ENCODE measurements around the gene DIP2C. TPM values are rescaled to one million over a fixed set of nuclear protein-coding genes. Genes with fewer than 3 reads are reported as not detected.

Gene DIP2C
- polyA plus RNA-seq, 3 donors = 0.11 TPM; not detected in 2

- Histone ChIP-seq H4K20me1 (ENCODE audit: insufficient read depth, low read length) (no peaks in the 10 kb centered on the region), H3K27ac (ENCODE audit: low read depth in 1 of 2, low read length in 2 of 2) (no peak overlapping the region), H3K27me3 (ENCODE audit: control insufficient read depth in 2 of 2, insufficient read depth in 2 of 2, low read length in 2 of 2) (no peaks in the 10 kb centered on the region), H3K4me2 (replicated peaks; ENCODE audit: extremely low read depth, low read length, poor library complexity, severe bottlenecking) (no peak overlapping the region), H3K4me3 (replicated peaks in 1 of 3; ENCODE audit: low read depth in 2 of 3, low read length in 3 of 3) (no peak overlapping the region), H3K4me1 (ENCODE audit: control insufficient read depth in 1 of 2, insufficient read depth in 2 of 2, low read length in 2 of 2) (no peaks in the 10 kb centered on the region), H3K9me3 (replicated peaks in 1 of 2; ENCODE audit: control insufficient read depth in 1 of 2, insufficient read depth in 1 of 2, low read length in 2 of 2) (no peaks in the 10 kb centered on the region), H2AFZ (ENCODE audit: insufficient read depth, low read depth, low read length, poor library complexity, severe bottlenecking) (no peak overlapping the region), H3K9ac (ENCODE audit: insufficient read depth, low read length, poor library complexity, severe bottlenecking) (no peak overlapping the region), H3K79me2 (ENCODE audit: insufficient read depth, low read length) (no peaks in the 10 kb centered on the region), H3K36me3 (replicated peaks in 1 of 2; ENCODE audit: control insufficient read depth in 1 of 2, insufficient read depth in 2 of 2, low read length in 2 of 2) (no peaks in the 10 kb centered on the region)
- 98% methylated on average over 5 of the region's 11 CpGs for WGBS (ENCODE audit: insufficient coverage)
- TF ChIP-seq CTCF (IDR thresholded peaks at IDR 0.05) = no peak
- H3K4me3 Mint-ChIP-seq = no peak overlapping the region
- no peaks in the 10 kb centered on the region for H3K9me3 Mint-ChIP-seq
- H3K27ac Mint-ChIP-seq = no peak overlapping the region
- no peak for DNase-seq
- H3K27me3 Mint-ChIP-seq (ENCODE audit: low read depth in 3 of 3) = peaks cover 12 to 20% (median 17%) of the 10 kb centered on the region in 3 donors
- H3K4me1 Mint-ChIP-seq = peaks cover 6% of the 10 kb centered on the region
- no peaks in the 10 kb centered on the region for H3K36me3 Mint-ChIP-seq
- intact Hi-C loops (cut with micrococcal nuclease) = no loop called here
Measured at GRCh38 chr10:489330-489729, 200.1 kb downstream of the DIP2C start.

GRCh38 chr10:488933-489215 is 200.6 kb downstream of the DIP2C start:
- no peak overlapping the region for H3K27ac ChIP-seq (ENCODE audit: low read depth in 1 of 2, low read length in 2 of 2)
- Mint-ChIP-seq H3K36me3 (no peaks in the 10 kb centered on the region), H3K9me3 (no peaks in the 10 kb centered on the region), H3K27ac (no peak overlapping the region), H3K27me3 (ENCODE audit: low read depth in 3 of 3) (peaks cover 11 to 17% (median 15%) of the 10 kb centered on the region in 3 donors), H3K4me1 (peaks cover 11% of the 10 kb centered on the region), H3K4me3 (no peak overlapping the region)
- no peak overlapping the region for H3K4me3 ChIP-seq (replicated peaks in 1 of 3; ENCODE audit: low read depth in 2 of 3, low read length in 3 of 3)
- no peak overlapping the region for H3K4me2 ChIP-seq (replicated peaks; ENCODE audit: extremely low read depth, low read length, poor library complexity, severe bottlenecking)
- TF ChIP-seq CTCF (IDR thresholded peaks at IDR 0.05) = no peak
- H3K36me3 ChIP-seq (replicated peaks in 1 of 2; ENCODE audit: control insufficient read depth in 1 of 2, insufficient read depth in 2 of 2, low read length in 2 of 2) = no peaks in the 10 kb centered on the region
- H3K4me1 ChIP-seq (ENCODE audit: control insufficient read depth in 1 of 2, insufficient read depth in 2 of 2, low read length in 2 of 2) = no peaks in the 10 kb centered on the region
- no peak overlapping the region for H3K9ac ChIP-seq (ENCODE audit: insufficient read depth, low read length, poor library complexity, severe bottlenecking)
- no peaks in the 10 kb centered on the region for H4K20me1 ChIP-seq (ENCODE audit: insufficient read depth, low read length)
- 96% methylated on average over 11 of the region's 11 CpGs for WGBS (ENCODE audit: insufficient coverage)
- H3K27me3 ChIP-seq (ENCODE audit: control insufficient read depth in 2 of 2, insufficient read depth in 2 of 2, low read length in 2 of 2) = no peaks in the 10 kb centered on the region
- H3K9me3 ChIP-seq (replicated peaks in 1 of 2; ENCODE audit: control insufficient read depth in 1 of 2, insufficient read depth in 1 of 2, low read length in 2 of 2) = no peaks in the 10 kb centered on the region
- no peaks in the 10 kb centered on the region for H3K79me2 ChIP-seq (ENCODE audit: insufficient read depth, low read length)
- no peak overlapping the region for H2AFZ ChIP-seq (ENCODE audit: insufficient read depth, low read depth, low read length, poor library complexity, severe bottlenecking)
- intact Hi-C loops (cut with micrococcal nuclease) = no loop called here
- no peak for DNase-seq

Measured in CD14-positive monocyte (primary cell).